HUES48 (cell line): ENCODE measurements around the gene PAPOLB.

Experiments used
- H3K27ac ChIP-seq: one replicate; pipeline ENCODE4 v1.7.0; 2013; ENCODE audit warnings: low read depth, low read length, inconsistent platforms
- H3K27me3 ChIP-seq: 2 replicates; pipeline ENCODE4 v1.6.1; 2013; ENCODE audit warnings: mild to moderate bottlenecking, low read length; ENCODE audit not compliant: control insufficient read depth, insufficient read depth
- H3K36me3 ChIP-seq: 2 replicates; pipeline ENCODE4 v1.6.1; 2013; ENCODE audit warnings: low read length; ENCODE audit not compliant: control insufficient read depth, insufficient read depth
- H3K4me1 ChIP-seq: 2 replicates; pipeline ENCODE4 v1.6.1; 2013; ENCODE audit warnings: mild to moderate bottlenecking, low read length; ENCODE audit not compliant: control insufficient read depth, insufficient read depth
- H3K4me3 ChIP-seq: 2 replicates; pipeline ENCODE4 v1.5.1; 2013; ENCODE audit warnings: mild to moderate bottlenecking, low read depth, low read length
- H3K9ac ChIP-seq: 2 replicates; pipeline ENCODE4 v1.6.1; 2013; ENCODE audit warnings: mild to moderate bottlenecking, low read depth, low read length, moderate library complexity
- H3K9me3 ChIP-seq: 2 replicates; pipeline ENCODE4 v1.6.1; 2013; ENCODE audit warnings: low read length; ENCODE audit not compliant: control insufficient read depth, insufficient read depth

PAPOLB gene

DNA sequence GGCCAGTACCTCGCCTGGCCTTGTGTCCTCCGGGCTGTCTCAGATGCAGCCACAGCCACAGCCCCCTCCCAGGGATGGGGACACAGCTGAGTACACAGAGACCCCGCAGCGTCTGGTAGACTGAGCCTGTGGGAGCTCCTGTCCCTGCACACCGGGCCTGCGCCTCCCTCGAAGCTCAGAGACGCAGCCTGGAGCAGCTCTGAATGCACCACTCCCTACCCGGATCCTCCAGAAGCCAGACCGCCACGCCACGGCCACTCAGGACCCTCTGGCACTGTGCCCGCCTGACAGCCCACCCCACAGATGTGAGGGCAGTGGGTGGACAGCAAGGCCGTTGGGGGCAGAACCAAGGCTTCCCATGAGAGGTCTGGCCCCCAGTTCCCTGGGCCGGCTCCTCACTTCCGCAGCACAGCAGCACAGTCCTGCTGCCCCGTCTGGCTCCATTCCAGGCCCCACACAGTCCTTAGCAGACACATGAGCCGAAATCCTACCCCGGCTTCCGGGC, 40.8 kb downstream of the PAPOLB start:
- H3K4me1 ChIP-seq = no peaks in the 10 kb centered on the region
- no peak overlapping the region for H3K4me3 ChIP-seq
- H3K9ac ChIP-seq = no peak overlapping the region
- no peaks in the 10 kb centered on the region for H3K36me3 ChIP-seq
- no peaks in the 10 kb centered on the region for H3K9me3 ChIP-seq
- no peaks in the 10 kb centered on the region for H3K27me3 ChIP-seq
- no peak overlapping the region for H3K27ac ChIP-seq

DNA sequence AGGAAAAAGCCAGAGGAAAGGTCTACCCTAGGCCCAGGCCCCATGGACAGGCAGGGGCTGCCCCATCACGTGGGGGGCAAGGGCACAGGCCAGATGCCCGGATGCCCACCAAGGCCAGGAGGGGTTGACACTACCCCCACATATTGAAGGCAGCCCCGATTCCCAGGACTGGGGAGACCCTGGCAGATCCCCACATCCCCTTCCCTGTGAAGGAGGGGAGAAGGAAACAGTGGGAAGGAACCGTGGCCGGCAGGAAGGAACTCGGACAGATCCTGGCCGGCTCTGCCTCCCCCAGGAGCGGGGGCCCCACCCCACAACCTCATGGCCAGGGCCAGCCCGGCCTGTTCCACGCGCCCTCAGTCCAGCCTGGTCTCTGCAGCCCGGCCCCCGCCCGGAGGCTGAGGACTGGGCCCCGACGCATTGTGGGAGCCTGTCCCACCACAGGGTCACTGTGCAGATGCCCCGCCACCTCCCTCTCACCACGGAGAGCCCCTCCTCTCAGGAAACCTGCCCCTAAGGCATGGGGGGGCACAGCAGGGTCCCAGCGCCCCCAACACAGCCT, 41.3 kb downstream of the PAPOLB start:
- no peak overlapping the region for H3K4me3 ChIP-seq
- no peak overlapping the region for H3K9ac ChIP-seq
- H3K27me3 ChIP-seq = no peaks in the 10 kb centered on the region

DNA sequence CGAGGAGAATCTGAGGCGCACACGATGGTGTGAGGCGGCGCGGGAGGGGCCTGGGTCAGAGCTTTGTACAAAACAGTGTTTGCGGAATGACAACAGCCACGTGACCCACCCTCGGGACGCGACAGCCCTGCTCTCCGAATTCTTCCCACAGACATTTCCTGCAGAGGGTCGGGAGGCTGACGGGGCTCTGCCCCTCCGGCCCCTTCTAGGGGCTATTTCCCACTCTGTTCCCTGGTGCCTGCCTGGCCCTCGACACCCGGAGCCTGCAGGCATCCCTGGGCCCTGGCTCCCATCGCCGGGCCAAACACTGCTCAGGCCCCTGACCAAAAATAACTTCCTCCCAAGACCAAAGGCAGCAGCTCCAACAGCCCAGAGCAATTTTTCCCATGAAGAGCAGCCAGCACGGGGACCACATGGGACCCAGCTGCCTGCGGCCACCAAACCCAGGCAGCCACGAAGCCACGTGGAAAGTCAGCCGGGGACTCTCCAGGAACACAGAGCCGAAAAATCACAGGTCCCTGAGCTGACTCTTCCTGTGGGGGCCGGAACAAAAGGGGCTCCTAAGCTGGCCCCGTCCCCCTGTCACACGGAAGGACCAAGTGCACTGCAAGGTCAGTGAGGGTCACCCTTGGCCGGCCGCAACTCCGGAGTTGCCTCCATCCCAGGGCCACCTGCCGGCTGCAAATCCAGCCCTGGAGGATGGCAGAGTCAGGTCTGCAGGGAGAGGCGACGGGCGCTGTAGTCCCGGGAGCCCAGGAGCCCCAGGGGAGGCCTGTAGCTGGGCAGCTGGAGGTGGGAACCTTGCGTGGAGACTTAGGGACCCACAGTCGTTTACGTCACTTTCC, 42.0 kb downstream of the PAPOLB start:
- H3K27me3 ChIP-seq = no peaks in the 10 kb centered on the region
- no peaks in the 10 kb centered on the region for H3K9me3 ChIP-seq
- no peak overlapping the region for H3K9ac ChIP-seq
- no peaks in the 10 kb centered on the region for H3K36me3 ChIP-seq
- no peaks in the 10 kb centered on the region for H3K4me1 ChIP-seq
- H3K4me3 ChIP-seq = no peak overlapping the region
- no peak overlapping the region for H3K27ac ChIP-seq

More for the DNA sequence above, 41.3 kb downstream of the PAPOLB start:
- Histone ChIP-seq H3K4me1 (no peaks in the 10 kb centered on the region), H3K27ac (no peak overlapping the region), H3K36me3 (no peaks in the 10 kb centered on the region), H3K9me3 (no peaks in the 10 kb centered on the region)

DNA sequence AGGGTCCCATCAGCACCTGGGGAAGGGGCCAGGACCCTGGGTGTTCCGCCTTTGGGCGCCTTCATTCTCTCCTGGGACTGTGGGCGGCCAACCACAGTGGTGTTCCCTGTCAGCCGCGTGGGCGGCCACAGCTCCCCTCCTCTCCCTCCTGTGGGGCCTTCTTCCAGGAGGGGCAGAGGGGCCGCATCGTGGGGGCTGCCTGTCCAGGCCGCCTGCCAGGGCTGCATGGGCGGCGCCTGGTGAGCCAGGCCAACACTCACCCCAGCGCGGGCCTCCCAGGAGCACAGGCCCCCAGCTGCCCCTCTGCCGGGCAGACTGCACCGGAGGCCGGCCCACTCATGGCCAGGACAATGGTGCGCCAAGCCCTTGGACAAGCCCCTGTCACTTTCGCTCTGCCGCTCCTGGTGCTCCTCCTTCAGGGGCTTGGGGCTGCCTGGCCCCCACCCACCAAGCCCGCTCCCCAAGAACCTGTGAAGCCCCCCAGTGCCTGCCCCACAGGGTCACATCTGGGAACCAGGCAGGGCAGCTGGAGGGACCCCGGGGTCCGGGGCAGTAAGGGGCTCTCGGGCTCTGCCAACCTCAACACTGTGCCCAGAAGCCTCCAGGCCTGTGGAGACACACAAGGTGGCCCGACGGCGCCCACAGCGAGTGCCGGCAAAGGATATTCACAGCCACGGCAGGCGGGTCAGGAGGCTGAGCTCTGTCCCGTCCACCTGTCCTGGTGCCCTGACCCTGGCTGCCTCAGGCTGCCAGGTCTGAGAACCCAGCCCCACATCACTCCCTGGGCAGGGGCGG, 43.6 kb downstream of the PAPOLB start:
- H3K27ac ChIP-seq = no peak overlapping the region
- no peaks in the 10 kb centered on the region for H3K9me3 ChIP-seq
- no peak overlapping the region for H3K4me3 ChIP-seq
- no peaks in the 10 kb centered on the region for H3K27me3 ChIP-seq
- H3K4me1 ChIP-seq = no peaks in the 10 kb centered on the region
- no peak overlapping the region for H3K9ac ChIP-seq
- no peaks in the 10 kb centered on the region for H3K36me3 ChIP-seq

DNA sequence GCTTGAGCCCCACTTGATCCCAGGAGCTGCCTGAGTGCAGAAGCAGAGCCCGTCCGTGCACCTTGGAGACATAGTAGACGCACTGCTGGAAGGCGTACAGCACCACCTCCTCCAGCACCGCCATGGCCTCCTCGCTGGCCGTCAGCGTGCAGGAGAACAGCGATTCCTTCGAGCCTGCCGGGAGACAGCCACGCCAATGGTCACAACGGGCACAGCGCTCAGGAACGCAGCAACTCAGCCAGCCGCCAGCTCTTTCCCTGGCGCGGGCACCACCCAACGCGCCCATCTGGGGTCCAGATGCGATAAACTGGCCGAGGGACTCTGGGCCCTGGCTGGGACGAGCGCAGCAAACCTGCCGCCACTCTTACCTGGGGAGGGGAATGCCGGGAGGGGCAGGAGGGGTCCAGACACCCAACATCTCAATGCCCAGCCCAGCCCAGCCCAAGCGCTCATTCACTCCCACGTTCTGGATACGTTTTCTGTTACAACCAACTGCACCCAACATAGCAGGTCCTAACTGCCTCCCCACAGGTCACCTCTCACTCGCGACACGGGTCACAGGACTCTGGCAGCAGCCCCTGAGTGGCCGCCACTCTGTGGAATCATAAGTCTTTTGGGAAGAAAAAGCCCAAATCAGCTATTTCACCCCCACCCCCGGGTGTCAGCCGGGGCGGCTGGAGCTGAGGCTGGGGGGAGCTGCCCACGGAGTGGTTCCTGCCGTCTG, 44.5 kb downstream of the PAPOLB start:
- no peak overlapping the region for H3K9ac ChIP-seq
- no peaks in the 10 kb centered on the region for H3K36me3 ChIP-seq
- no peaks in the 10 kb centered on the region for H3K4me1 ChIP-seq
- H3K9me3 ChIP-seq = no peaks in the 10 kb centered on the region
- H3K27ac ChIP-seq = no peak overlapping the region
- H3K27me3 ChIP-seq = no peaks in the 10 kb centered on the region
- H3K4me3 ChIP-seq = no peak overlapping the region

DNA sequence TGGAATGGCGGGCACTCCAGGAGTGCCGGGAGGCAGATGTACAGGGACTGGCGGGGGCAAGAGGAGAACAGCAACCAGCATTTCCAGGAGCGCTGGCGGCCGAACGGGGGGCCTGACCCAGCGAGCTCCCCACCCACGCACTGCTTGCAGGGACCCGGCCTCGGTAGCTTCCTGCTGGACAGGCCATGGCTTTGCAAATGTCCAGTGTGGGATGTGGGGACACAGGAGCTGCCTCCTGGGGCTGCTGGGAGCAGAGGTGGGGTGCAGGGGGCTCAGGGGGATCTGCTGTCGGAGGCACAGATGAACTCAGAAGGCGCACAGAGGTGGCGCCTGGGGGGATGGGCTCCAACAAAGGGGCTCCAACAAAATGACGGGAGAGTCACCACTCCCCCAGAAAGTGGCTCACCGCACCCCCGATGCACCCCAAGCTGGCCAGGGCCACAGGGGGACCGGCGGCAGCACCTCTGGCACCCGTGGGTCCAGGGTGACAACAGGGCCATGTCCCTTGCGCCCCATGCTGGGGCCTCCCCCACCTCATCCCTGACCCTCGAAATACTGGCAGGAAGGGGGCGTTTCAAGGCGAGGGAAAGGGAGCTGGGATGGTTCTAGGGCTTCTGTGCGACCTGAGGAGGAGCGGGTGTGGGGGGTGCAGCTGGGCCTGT, 45.3 kb downstream of the PAPOLB start:
- Histone ChIP-seq H3K27ac (no peak overlapping the region), H3K27me3 (no peaks in the 10 kb centered on the region), H3K9ac (no peak overlapping the region), H3K9me3 (no peaks in the 10 kb centered on the region), H3K36me3 (no peaks in the 10 kb centered on the region), H3K4me3 (no peak overlapping the region), H3K4me1 (no peaks in the 10 kb centered on the region)

DNA sequence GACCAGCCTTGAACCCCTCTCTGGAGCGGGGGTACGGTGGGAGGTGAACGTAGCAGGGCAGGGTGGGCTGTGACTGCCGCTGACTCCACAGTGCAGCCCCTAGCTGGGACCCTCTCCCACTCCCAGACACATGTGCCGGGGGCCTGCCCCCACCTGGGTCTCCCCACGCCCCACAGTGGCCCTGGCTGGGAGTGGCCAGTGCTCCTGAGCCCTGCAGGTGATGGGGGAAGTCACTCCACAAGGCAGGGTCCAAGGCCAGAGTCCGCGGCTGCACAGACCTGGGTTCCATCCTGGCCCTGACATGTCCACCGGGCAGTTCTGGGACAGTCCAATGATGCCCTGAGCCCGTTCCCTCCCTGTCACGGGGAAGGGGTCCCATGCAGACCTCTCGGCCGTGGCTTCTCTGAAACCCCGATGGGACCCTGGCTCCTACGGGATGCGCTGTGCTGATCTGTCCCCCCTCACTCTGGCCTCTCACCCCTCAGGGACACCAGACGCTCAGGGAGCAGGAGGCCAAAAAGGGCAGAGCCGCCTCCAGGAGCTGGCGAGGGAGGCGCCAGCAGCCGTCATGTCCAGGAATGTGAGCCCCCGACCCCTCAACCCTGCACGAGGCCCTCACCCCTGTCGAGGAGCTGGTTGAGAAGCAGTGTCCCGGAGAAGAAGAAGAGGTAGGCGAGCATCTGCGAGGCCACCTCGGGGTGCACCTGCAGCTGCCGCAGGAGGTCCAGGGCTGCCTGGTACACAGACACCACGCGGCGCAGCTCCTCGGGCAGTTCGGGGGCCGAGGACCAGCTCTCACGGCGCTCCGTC, 46.0 kb downstream of the PAPOLB start:
- no peaks in the 10 kb centered on the region for H3K4me1 ChIP-seq

DNA sequence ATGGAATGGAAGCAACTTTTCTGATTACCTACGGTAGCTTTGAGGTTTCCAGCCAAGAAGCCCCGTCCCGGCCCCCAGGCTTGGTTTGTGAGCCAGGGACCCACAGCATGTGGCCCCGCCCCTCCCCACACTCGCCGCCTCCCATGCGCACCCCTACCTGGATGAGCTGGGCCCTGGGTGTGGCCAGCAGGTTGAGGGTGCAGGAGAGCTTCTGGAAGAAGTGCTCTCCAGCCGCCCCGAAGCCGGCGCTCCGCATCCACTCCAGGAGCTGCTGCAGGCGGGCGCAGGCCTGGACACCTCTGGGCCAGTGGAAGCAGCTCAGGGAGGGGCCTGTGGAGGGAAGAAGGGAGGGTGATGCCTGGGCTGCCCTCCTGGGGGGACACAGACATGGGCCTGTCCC, 46.7 kb downstream of the PAPOLB start:
- no peak overlapping the region for H3K9ac ChIP-seq
- H3K9me3 ChIP-seq = no peaks in the 10 kb centered on the region
- no peak overlapping the region for H3K4me3 ChIP-seq
- no peaks in the 10 kb centered on the region for H3K36me3 ChIP-seq
- H3K27me3 ChIP-seq = no peaks in the 10 kb centered on the region
- H3K27ac ChIP-seq = no peak overlapping the region
- H3K4me1 ChIP-seq = no peaks in the 10 kb centered on the region

More for the DNA sequence above, 46.0 kb downstream of the PAPOLB start:
- H3K36me3 ChIP-seq = no peaks in the 10 kb centered on the region
- H3K27ac ChIP-seq = no peak overlapping the region
- H3K9ac ChIP-seq = no peak overlapping the region
- no peak overlapping the region for H3K4me3 ChIP-seq
- no peaks in the 10 kb centered on the region for H3K27me3 ChIP-seq
- H3K9me3 ChIP-seq = no peaks in the 10 kb centered on the region

DNA sequence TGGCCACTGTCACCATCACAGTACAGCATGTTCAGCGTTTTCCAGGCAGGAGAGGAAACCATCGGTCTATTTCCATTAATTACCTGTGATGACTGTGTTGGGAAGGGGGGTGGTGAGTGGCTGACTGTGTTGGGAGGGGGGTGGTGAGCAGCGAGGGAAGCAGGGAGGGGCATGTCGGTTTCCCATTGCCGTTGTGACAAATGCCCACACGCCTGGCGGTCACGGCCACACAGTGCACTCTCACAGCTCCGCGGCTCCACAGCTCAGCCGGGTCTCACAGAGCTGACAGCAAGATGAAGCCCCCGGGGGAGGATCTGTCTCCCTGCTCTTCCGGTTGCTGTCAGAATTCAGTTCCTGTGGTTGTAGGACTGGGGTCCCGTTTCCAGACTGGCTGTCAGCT, 47.4 kb downstream of the PAPOLB start:
- Histone ChIP-seq H3K9ac (no peak overlapping the region), H3K4me3 (no peak overlapping the region), H3K27me3 (no peaks in the 10 kb centered on the region), H3K4me1 (no peaks in the 10 kb centered on the region), H3K36me3 (no peaks in the 10 kb centered on the region), H3K9me3 (no peaks in the 10 kb centered on the region), H3K27ac (no peak overlapping the region)

DNA sequence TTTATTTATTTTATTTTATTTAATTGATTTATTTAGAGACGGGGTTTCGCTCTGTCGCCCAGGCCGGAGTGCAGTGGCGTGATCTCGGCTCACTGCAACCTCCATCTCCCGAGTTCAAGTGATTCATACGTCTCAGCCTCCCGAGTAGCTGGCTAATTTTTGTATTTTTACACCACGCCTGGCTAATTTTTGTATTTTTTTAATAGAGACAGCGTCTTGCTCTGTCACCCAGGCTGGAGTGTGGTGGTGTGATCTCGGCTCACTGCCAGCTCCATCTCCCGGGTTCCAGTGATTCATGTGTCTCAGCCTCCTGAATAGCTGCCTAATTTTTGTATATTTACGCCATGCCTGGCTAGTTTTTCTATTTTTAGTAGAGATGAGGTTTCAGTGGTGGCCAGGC, 52.2 kb downstream of the PAPOLB start:
- Histone ChIP-seq H3K4me3 (no peak overlapping the region), H3K9me3 (no peaks in the 10 kb centered on the region), H3K4me1 (no peaks in the 10 kb centered on the region), H3K27me3 (no peaks in the 10 kb centered on the region), H3K27ac (no peak overlapping the region), H3K9ac (no peak overlapping the region), H3K36me3 (no peaks in the 10 kb centered on the region)
